ENCODE results near the gene PTPRA.
"Not testable (repeated sequence)": the region's sequence is repeated elsewhere in the genome, so short reads cannot be mapped to it uniquely, and the experiment has no call there.

PTPRA gene

GRCh38 chr20:2873010-2873746, at the start of gene PTPRA:
Gene PTPRA, plus strand, starts transcription at chr20:2873481. Its CDS starts 90,797 bp downstream, at chr20:2964278.
- DNase-seq (ENCODE audit: low read depth in 2 of 2) = peak; percentile 83 to 88

GRCh38 chr20:2825761-2826160, 47.5 kb upstream of the PTPRA start:
- DNase-seq (ENCODE audit: low read depth in 2 of 2) = no peak

- DNase-seq (ENCODE audit: low read depth in 2 of 2) = no peak
Observed at GRCh38 chr20:2826655-2827054, 46.6 kb upstream of the PTPRA start.

GRCh38 chr20:2829376-2829775, 43.9 kb upstream of the PTPRA start:
- DNase-seq (ENCODE audit: low read depth in 2 of 2) = no peak

- DNase-seq (ENCODE audit: low read depth in 2 of 2) = not testable (repeated sequence)
Observed at GRCh38 chr20:2831206-2831605, 42.1 kb upstream of the PTPRA start.

GRCh38 chr20:2833761-2834160, 39.5 kb upstream of the PTPRA start:
- DNase-seq (ENCODE audit: low read depth in 2 of 2) = no peak

GRCh38 chr20:2834401-2835110, 38.7 kb upstream of the PTPRA start:
- DNase-seq (ENCODE audit: low read depth in 2 of 2) = no peak

- DNase-seq (ENCODE audit: low read depth in 2 of 2) = no peak
Observed at GRCh38 chr20:2835331-2835796, 37.9 kb upstream of the PTPRA start.

- no peak for DNase-seq (ENCODE audit: low read depth in 2 of 2)
Observed at GRCh38 chr20:2836035-2836434, 37.2 kb upstream of the PTPRA start.

GRCh38 chr20:2837221-2837960, 35.9 kb upstream of the PTPRA start:
- no peak for DNase-seq (ENCODE audit: low read depth in 2 of 2)

GRCh38 chr20:2838170-2838797, 35.0 kb upstream of the PTPRA start:
- DNase-seq (ENCODE audit: low read depth in 2 of 2) = no peak

- DNase-seq (ENCODE audit: low read depth in 2 of 2) = no peak
Observed at GRCh38 chr20:2838847-2839671, 34.2 kb upstream of the PTPRA start.

GRCh38 chr20:2839732-2840137, 33.5 kb upstream of the PTPRA start:
- DNase-seq (ENCODE audit: low read depth in 2 of 2) = no peak

GRCh38 chr20:2840138-2840966, 32.9 kb upstream of the PTPRA start, which contains the start of the genes PCED1A and VPS16:
Gene PCED1A, minus strand, starts transcription at chr20:2840655. Its CDS starts 743 bp downstream, at chr20:2839912.
Gene VPS16, plus strand, starts transcription at chr20:2840745. Its CDS starts 30 bp downstream, at chr20:2840775.
- peak; percentile 78 for DNase-seq (ENCODE audit: low read depth in 2 of 2)

- DNase-seq (ENCODE audit: low read depth in 2 of 2) = no peak
Observed at GRCh38 chr20:2840967-2841531, 32.2 kb upstream of the PTPRA start.

- no peak for DNase-seq (ENCODE audit: low read depth in 2 of 2)
Observed at GRCh38 chr20:2845607-2846006, 27.7 kb upstream of the PTPRA start.

- DNase-seq (ENCODE audit: low read depth in 2 of 2) = no peak
Observed at GRCh38 chr20:2846698-2847097, 26.6 kb upstream of the PTPRA start.

GRCh38 chr20:2847802-2848201, 25.5 kb upstream of the PTPRA start:
- DNase-seq (ENCODE audit: low read depth in 2 of 2) = no peak

GRCh38 chr20:2849529-2849928, 23.8 kb upstream of the PTPRA start:
- no peak for DNase-seq (ENCODE audit: low read depth in 2 of 2)

- DNase-seq (ENCODE audit: low read depth in 2 of 2) = no peak
Observed at GRCh38 chr20:2851086-2851485, 22.2 kb upstream of the PTPRA start.

Data from stimulated activated CD8-positive, alpha-beta memory T cell treated with anti-CD3 and anti-CD28 coated beads, Interleukin-2, amount 100 ng/mL, for 1 hour (primary cell).